Testis (tissue), 2 donors: ENCODE results near the gene NPSR1.

Experiments
- CTCF ChIP-seq, 3 experiments: fragments of 450-650 bp in 2 of 3; fragments of 200-600 bp in 1 of 3; sonication (generic) in 1 of 3; IDR thresholded peaks; one replicate each; pipeline ENCODE4 v1.5.1; 2016 to 2019; ENCODE audit warnings: antibody characterized with exemption in 3 of 3, mild to moderate bottlenecking in 2 of 3, moderate library complexity in 1 of 3
- POLR2A ChIP-seq: fragments of 450-650 bp; IDR thresholded peaks from one replicate; pipeline ENCODE4 v1.6.1; 2017; ENCODE audit warnings: antibody characterized with exemption, mild to moderate bottlenecking, moderate library complexity

DNA sequence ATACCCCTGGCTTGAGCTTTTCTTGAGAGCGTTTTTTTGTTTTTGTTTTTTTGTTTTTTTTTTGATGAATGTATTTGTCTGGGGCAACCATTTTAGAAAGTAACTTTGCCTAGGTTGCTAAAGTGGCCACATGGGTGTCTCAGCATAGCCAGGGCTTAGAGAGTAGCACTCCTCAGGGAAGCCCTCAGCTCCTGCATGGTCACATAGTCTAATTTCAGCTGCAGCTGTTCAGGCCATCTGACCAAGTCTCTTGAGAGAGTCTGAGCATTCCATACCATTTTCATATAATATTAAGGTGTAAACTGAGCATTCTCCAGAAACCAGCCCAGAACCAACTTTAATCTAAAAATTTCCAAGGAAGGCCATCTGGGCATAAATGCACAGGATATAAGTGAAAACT lies 186.4 kb downstream of the NPSR1 start:
- TF ChIP-seq CTCF (IDR thresholded peaks at IDR 0.05) (no peak), POLR2A (no peak)
